Natural killer cell (primary cell): ENCODE data around the gene RALGPS1. TPM values are rescaled to one million over a fixed set of nuclear protein-coding genes. Genes with fewer than 3 reads are reported as not detected.

Source experiments
- ATAC-seq, 3 donors: fragments of 150-1000 bp in 2 of 3; fragments of 200-7000 bp in 1 of 3; cut with Tn5 transposase; 1 replicate in 1 of 3; 2 replicates in 2 of 3; pipeline ENCODE4 v1.10.0; 2021; ENCODE audit warnings: mild to moderate bottlenecking in 2 of 3, moderate library complexity in 2 of 3
- DNase-seq, 2 donors: peaks; one replicate each; pipeline versions ENCODE4 v3.0.0 to v3.0.0-alpha.2; 2013 to 2021; ENCODE audit warnings: mixed read lengths in 1 of 2
- H3K27ac ChIP-seq: one replicate; pipeline ENCODE4 v1.5.1; 2013; ENCODE audit warnings: mild to moderate bottlenecking, low read length
- H3K27me3 ChIP-seq: one replicate; pipeline ENCODE4 v1.6.1; 2013; ENCODE audit warnings: low read length; ENCODE audit not compliant: control insufficient read depth, insufficient read depth
- H3K36me3 ChIP-seq: one replicate; pipeline ENCODE4 v1.6.1; 2013; ENCODE audit warnings: low read length; ENCODE audit not compliant: control insufficient read depth, insufficient read depth
- H3K4me1 ChIP-seq: one replicate; pipeline ENCODE4 v1.6.1; 2013; ENCODE audit warnings: low read length; ENCODE audit not compliant: control insufficient read depth, insufficient read depth
- H3K4me3 ChIP-seq: one replicate; pipeline ENCODE4 v1.5.1; 2013; ENCODE audit warnings: low read length
- H3K9me3 ChIP-seq: one replicate; pipeline ENCODE4 v1.6.1; 2013; ENCODE audit warnings: low read length; ENCODE audit not compliant: control insufficient read depth, insufficient read depth
- H3K27ac Mint-ChIP-seq, 2 donors: one replicate each; pipeline ENCODE4 v1.8.0; 2022; ENCODE audit warnings: mild to moderate bottlenecking in 2 of 2, mixed read lengths in 2 of 2, moderate library complexity in 1 of 2
- H3K27me3 Mint-ChIP-seq, 2 donors: one replicate each; pipeline ENCODE4 v1.8.0; 2022; ENCODE audit warnings: low read depth in 2 of 2, mixed read lengths in 2 of 2
- H3K36me3 Mint-ChIP-seq: one replicate; pipeline ENCODE4 v1.8.0; 2022; ENCODE audit warnings: mixed read lengths
- H3K4me1 Mint-ChIP-seq, 2 donors: one replicate each; pipeline ENCODE4 v1.8.0; 2022; ENCODE audit warnings: mixed read lengths in 2 of 2
- H3K4me3 Mint-ChIP-seq: one replicate; pipeline ENCODE4 v1.8.0; 2022; ENCODE audit warnings: mild to moderate bottlenecking, moderate library complexity, mixed read lengths
- H3K9me3 Mint-ChIP-seq, 2 donors: one replicate each; pipeline ENCODE4 v1.8.0; 2022; ENCODE audit warnings: mixed read lengths in 2 of 2
- CTCF ChIP-seq: fragments of 200-600 bp; IDR thresholded peaks from one replicate; pipeline ENCODE4 v1.8.0; 2022; ENCODE audit warnings: antibody characterized with exemption
- WGBS: methylation state at CpG from one replicate; pipeline ENCODE4 v1.1.7; 2013; ENCODE audit warnings: missing lambda C conversion rate; ENCODE audit not compliant: insufficient coverage; 5-methylcytosine and 5-hydroxymethylcytosine counted together
- intact Hi-C: fragments of 100-400 bp; cut with micrococcal nuclease; formaldehyde crosslinking; loops from one replicate; pipeline ENCODE4 v1.14.2; 2022
- total RNA-seq, 4 donors: library from RNA; stranded (reverse); fragments of 120-200 nt in 1 of 4; gene quantifications; one replicate each; pipeline versions ENCODE4 v1.2.3 to v1.2.4, GENCODE V29; 2013 to 2022

The RALGPS1 gene
- total RNA-seq, 3 donors from 2014 or later (not counting 1 experiment from before 2014, with no cell fraction given): 11.9 to 21.2 (median 13.2) TPM

GRCh38 chr9:127187231-127187956 is 272.8 kb downstream of the RALGPS1 start:
- Mint-ChIP-seq H3K27me3 (peaks cover 0 to 4% of the 10 kb centered on the region in 2 donors), H3K4me1 (no peaks in the 10 kb centered on the region), H3K27ac (no peak overlapping the region), H3K4me3 (no peak overlapping the region), H3K9me3 (no peaks in the 10 kb centered on the region), H3K36me3 (no peaks in the 10 kb centered on the region)
- Histone ChIP-seq H3K4me3 (no peak overlapping the region), H3K27ac (no peak overlapping the region), H3K9me3 (no peaks in the 10 kb centered on the region), H3K36me3 (no peaks in the 10 kb centered on the region), H3K27me3 (no peaks in the 10 kb centered on the region), H3K4me1 (no peaks in the 10 kb centered on the region)
- TF ChIP-seq CTCF: no peak
- DNase-seq: no peak
- intact Hi-C loops: no loop called here
- ATAC-seq: no peak
- WGBS: 89% methylated on average over 14 of the region's 14 CpGs

GRCh38 chr9:127188396-127188795 is 273.8 kb downstream of the RALGPS1 start:
- Mint-ChIP-seq H3K27me3 (peaks cover 0 to 4% of the 10 kb centered on the region in 2 donors), H3K4me1 (no peaks in the 10 kb centered on the region), H3K27ac (no peak overlapping the region), H3K36me3 (no peaks in the 10 kb centered on the region), H3K9me3 (no peaks in the 10 kb centered on the region), H3K4me3 (no peak overlapping the region)
- intact Hi-C loops: no loop called here
- DNase-seq (no peak), ATAC-seq (no peak)
- Histone ChIP-seq H3K36me3 (no peaks in the 10 kb centered on the region), H3K9me3 (no peaks in the 10 kb centered on the region), H3K4me1 (no peaks in the 10 kb centered on the region), H3K4me3 (no peak overlapping the region), H3K27me3 (no peaks in the 10 kb centered on the region), H3K27ac (no peak overlapping the region)
- WGBS: 93% methylated on average over 3 of the region's 4 CpGs
- TF ChIP-seq CTCF: no peak

GRCh38 chr9:127189628-127190027 is 275.0 kb downstream of the RALGPS1 start:
- TF ChIP-seq CTCF: no peak
- DNase-seq (no peak), ATAC-seq (peak in 1 of 3 donors; percentile 28)
- H3K27ac ChIP-seq: no peak overlapping the region
- WGBS: 77% methylated on average over 4 of the region's 5 CpGs
- Mint-ChIP-seq H3K27me3 (peaks cover 0 to 4% of the 10 kb centered on the region in 2 donors), H3K4me1 (no peaks in the 10 kb centered on the region), H3K4me3 (no peak overlapping the region), H3K9me3 (no peaks in the 10 kb centered on the region), H3K27ac (no peak overlapping the region), H3K36me3 (no peaks in the 10 kb centered on the region)
- H3K27me3 ChIP-seq: no peaks in the 10 kb centered on the region
- no peaks in the 10 kb centered on the region for H3K9me3 ChIP-seq
- no peaks in the 10 kb centered on the region for H3K36me3 ChIP-seq
- intact Hi-C loops: no loop called here
- H3K4me3 ChIP-seq: no peak overlapping the region
- no peaks in the 10 kb centered on the region for H3K4me1 ChIP-seq

- intact Hi-C loops: no loop called here
- Mint-ChIP-seq H3K27me3 (no peaks in the 10 kb centered on the region), H3K4me3 (no peak overlapping the region), H3K4me1 (no peaks in the 10 kb centered on the region), H3K27ac (no peak overlapping the region), H3K36me3 (no peaks in the 10 kb centered on the region), H3K9me3 (no peaks in the 10 kb centered on the region)
- no peak overlapping the region for H3K4me3 ChIP-seq
- H3K9me3 ChIP-seq: no peaks in the 10 kb centered on the region
- DNase-seq: no peak
- TF ChIP-seq CTCF: no peak
- H3K27ac ChIP-seq: no peak overlapping the region
- H3K27me3 ChIP-seq: no peaks in the 10 kb centered on the region
- H3K4me1 ChIP-seq: no peaks in the 10 kb centered on the region
- WGBS: 91% methylated on average over 3 of the region's 3 CpGs
- no peaks in the 10 kb centered on the region for H3K36me3 ChIP-seq
- no peak for ATAC-seq
These were observed 278.2 kb downstream of the RALGPS1 start for GRCh38 chr9:127192744-127193143.
